Measurements from ENCODE around the gene MRPL16. TPM values are rescaled to one million over a fixed set of nuclear protein-coding genes. Genes with fewer than 3 reads are reported as not detected.

The MRPL16 gene
- total and polyA plus RNA-seq, 11 donors: 59.3 to 124 (median 84.9) TPM

DNA sequence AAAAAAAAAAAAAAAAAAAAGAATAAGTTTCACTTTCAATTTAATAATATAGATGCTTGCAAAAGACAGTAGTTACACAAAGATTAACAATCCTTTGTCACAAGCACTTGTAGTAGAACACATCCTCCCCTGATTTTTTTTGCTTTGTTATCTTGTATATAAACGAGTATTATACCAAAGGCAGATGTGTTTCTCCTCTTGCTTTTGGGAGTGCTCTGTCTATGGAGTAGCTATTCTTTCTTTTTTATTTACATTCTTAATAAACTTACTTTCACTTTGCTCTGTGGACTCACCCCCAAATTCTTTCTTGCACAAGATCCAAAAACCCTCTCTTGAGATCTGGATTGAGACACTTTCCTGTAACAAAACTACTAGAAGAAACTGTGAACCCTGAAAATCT lies 3.4 kb upstream of the MRPL16 start:
- intact Hi-C loops (cut with DNase I): no loop called here
- H3K27ac ChIP-seq: no peak overlapping the region
- H3K36me3 ChIP-seq: peaks cover 0 to 4% (median 0%) of the 10 kb centered on the region in 9 donors
- no peaks in the 10 kb centered on the region for H3K27me3 ChIP-seq
- 45 to 66% (median 52%) methylated on average over 1 of the region's 1 CpG for WGBS, 4 donors
- H3K9me3 ChIP-seq: no peaks in the 10 kb centered on the region
- DNase-seq (no peak), ATAC-seq (no peak)
- peaks cover 0 to 28% (median 12%) of the 10 kb centered on the region in 12 donors for H3K4me1 ChIP-seq
- no peak for TF ChIP-seq POLR2A (IDR thresholded peaks at IDR 0.05)
- TF ChIP-seq, protein P1, sequence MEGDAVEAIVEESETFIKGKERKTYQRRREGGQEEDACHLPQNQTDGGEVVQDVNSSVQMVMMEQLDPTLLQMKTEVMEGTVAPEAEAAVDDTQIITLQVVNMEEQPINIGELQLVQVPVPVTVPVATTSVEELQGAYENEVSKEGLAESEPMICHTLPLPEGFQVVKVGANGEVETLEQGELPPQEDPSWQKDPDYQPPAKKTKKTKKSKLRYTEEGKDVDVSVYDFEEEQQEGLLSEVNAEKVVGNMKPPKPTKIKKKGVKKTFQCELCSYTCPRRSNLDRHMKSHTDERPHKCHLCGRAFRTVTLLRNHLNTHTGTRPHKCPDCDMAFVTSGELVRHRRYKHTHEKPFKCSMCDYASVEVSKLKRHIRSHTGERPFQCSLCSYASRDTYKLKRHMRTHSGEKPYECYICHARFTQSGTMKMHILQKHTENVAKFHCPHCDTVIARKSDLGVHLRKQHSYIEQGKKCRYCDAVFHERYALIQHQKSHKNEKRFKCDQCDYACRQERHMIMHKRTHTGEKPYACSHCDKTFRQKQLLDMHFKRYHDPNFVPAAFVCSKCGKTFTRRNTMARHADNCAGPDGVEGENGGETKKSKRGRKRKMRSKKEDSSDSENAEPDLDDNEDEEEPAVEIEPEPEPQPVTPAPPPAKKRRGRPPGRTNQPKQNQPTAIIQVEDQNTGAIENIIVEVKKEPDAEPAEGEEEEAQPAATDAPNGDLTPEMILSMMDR (IDR thresholded peaks at IDR 0.05): no peak
- peak overlapping the region in 1 of 12 donors; percentile 29 for H3K4me3 ChIP-seq

DNA sequence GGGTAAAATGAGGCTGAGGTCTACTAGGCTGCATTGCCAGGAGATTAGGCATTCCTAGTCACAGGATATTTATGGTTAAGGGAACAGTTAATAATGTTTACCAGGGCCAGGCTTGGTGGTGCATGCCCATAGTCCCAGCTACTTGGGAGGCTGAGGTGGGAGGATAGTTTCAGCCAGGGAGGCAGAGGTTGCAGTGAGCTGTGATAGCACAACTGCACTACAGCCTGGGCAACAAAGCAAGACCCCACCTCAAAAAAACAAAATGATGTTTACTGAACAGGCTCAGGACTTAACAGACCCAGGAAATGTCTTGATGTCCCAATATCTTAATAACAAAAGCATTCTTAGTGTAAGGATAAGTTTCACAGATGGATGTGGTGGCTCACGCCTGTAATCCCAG lies 2.8 kb upstream of the MRPL16 start:
- H3K9me3 ChIP-seq: no peaks in the 10 kb centered on the region
- 89 to 96% (median 94%) methylated on average over 1 of the region's 1 CpG for WGBS, 4 donors
- intact Hi-C loops (cut with DNase I): no loop called here

DNA sequence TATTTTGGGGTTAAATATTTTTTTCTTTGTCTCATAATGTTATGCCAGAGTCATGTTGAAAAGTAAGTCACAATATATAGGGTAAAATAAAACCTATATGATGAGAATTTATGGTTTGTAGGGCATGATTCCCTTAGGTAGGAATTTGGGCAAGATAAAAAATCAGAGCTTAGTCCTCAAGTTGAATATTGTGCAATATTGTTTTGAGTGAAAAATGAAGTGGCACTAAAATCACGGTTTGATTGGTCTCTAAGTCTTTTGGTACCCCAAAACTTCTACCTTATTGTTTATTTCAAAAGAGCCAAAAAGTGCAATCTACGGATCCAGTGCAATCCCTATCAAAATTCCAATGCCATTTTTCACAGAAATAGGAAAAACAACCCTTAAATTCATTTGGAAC lies 1.6 kb upstream of the MRPL16 start:
- peaks cover 0 to 21% (median 15%) of the 10 kb centered on the region in 9 donors for H3K36me3 ChIP-seq

More for the DNA sequence above, 2.8 kb upstream of the MRPL16 start:
- Histone ChIP-seq H3K4me1 (peaks cover 0 to 23% (median 12%) of the 10 kb centered on the region in 12 donors), H3K36me3 (peaks cover 0 to 10% (median 3%) of the 10 kb centered on the region in 9 donors), H3K27me3 (no peaks in the 10 kb centered on the region), H3K4me3 (peak overlapping the region in 1 of 12 donors; percentile 29), H3K27ac (no peak overlapping the region)
- TF ChIP-seq POLR2A (IDR thresholded peaks at IDR 0.05): no peak
- TF ChIP-seq, protein P1 (IDR thresholded peaks at IDR 0.05): no peak
- no peak for DNase-seq
- ATAC-seq: no peak

DNA sequence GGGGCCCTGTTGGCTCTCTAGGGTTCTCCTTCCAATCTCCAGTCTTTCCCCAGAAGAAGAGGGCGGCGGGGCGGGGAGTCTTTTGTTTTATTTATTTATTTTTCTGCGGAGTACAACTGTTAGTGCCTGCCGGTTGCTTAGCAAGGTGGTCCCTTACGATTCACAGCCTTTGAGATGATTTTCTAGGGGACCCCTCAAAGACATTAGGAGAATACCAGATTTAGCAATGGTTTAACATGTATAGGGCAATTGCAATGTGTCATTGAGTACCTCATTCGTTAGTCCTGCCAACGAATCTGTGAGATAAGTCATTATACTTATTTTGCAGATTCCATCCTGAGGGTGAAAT lies 307 bp upstream of the MRPL16 start:
- Histone ChIP-seq H3K27ac (peak overlapping the region; percentile 63 to 91 (median 86)), H3K4me3 (peak overlapping the region; percentile 74 to 97 (median 90)), H3K4me1 (peaks cover 0 to 22% (median 12%) of the 10 kb centered on the region in 12 donors), H3K36me3 (peaks cover 0 to 34% (median 28%) of the 10 kb centered on the region in 9 donors), H3K9me3 (no peaks in the 10 kb centered on the region), H3K27me3 (no peaks in the 10 kb centered on the region)
- intact Hi-C loops (cut with DNase I): loop anchor here in 1 of 10 donors (2.0 kb wide), 1 partner anchor 56 kb away; the partner anchor contains the start of gene STX3
- ATAC-seq (no peak), DNase-seq (no peak)
- TF ChIP-seq, protein P1 (IDR thresholded peaks at IDR 0.05): no peak
- no peak for TF ChIP-seq POLR2A (IDR thresholded peaks at IDR 0.05)
- 12 to 20% (median 15%) methylated on average over 8 of the region's 8 CpGs for WGBS, 4 donors

More for the DNA sequence above, 1.6 kb upstream of the MRPL16 start:
- WGBS, 4 donors: 90 to 95% (median 92%) methylated on average over 2 of the region's 2 CpGs
- Histone ChIP-seq H3K4me1 (peaks cover 0 to 22% (median 12%) of the 10 kb centered on the region in 12 donors), H3K4me3 (no peak overlapping the region), H3K9me3 (no peaks in the 10 kb centered on the region), H3K27me3 (no peaks in the 10 kb centered on the region), H3K27ac (no peak overlapping the region)
- intact Hi-C loops (cut with DNase I): no loop called here
- DNase-seq (no peak), ATAC-seq (no peak)
- TF ChIP-seq, protein P1 (IDR thresholded peaks at IDR 0.05): no peak
- TF ChIP-seq POLR2A (IDR thresholded peaks at IDR 0.05): no peak

All from heart left ventricle (tissue), 16 donors.